Measurements from ENCODE around the gene EP300. TPM values are rescaled to one million over a fixed set of nuclear protein-coding genes. Genes with fewer than 3 reads are reported as not detected.

The EP300 gene
- total RNA-seq, 4 donors from 2014 or later = 72.9 to 163 (median 120) TPM

DNA sequence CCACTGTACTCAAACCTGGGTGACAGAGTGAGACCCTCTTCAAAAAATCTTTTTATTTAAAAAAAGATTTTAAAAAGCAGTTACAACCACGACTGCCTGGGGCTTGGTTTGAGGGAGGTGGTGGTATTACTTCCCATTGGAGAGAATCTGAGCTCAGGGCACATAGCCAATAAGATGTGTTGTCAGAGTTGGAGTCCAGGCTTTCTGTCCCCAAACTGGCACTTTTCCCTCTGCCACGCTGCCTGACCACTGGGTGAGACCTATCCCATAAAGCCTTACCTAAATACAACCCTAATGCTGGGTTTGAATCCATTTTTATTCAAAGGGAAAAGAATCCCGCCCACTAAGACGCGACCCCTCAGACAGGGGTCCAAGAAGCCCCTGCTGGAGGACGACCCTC, 136.8 kb downstream of the EP300 start:
- WGBS, 2 donors = 93% methylated on average over 5 to 6 of the region's 6 CpGs
- no peak overlapping the region for H3K27ac ChIP-seq
- no peak for DNase-seq
- no peaks in the 10 kb centered on the region for H3K9me3 ChIP-seq
- no peaks in the 10 kb centered on the region for H3K27me3 ChIP-seq
- H3K4me1 ChIP-seq = no peaks in the 10 kb centered on the region
- intact Hi-C loops (cut with DNase I) = no loop called here
- TF ChIP-seq, protein P1, sequence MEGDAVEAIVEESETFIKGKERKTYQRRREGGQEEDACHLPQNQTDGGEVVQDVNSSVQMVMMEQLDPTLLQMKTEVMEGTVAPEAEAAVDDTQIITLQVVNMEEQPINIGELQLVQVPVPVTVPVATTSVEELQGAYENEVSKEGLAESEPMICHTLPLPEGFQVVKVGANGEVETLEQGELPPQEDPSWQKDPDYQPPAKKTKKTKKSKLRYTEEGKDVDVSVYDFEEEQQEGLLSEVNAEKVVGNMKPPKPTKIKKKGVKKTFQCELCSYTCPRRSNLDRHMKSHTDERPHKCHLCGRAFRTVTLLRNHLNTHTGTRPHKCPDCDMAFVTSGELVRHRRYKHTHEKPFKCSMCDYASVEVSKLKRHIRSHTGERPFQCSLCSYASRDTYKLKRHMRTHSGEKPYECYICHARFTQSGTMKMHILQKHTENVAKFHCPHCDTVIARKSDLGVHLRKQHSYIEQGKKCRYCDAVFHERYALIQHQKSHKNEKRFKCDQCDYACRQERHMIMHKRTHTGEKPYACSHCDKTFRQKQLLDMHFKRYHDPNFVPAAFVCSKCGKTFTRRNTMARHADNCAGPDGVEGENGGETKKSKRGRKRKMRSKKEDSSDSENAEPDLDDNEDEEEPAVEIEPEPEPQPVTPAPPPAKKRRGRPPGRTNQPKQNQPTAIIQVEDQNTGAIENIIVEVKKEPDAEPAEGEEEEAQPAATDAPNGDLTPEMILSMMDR (IDR thresholded peaks at IDR 0.05) = no peak
- TF ChIP-seq POLR2A (IDR thresholded peaks at IDR 0.05) = no peak
- H3K4me3 ChIP-seq (replicated peaks in 1 of 3) = no peak overlapping the region
- H3K36me3 ChIP-seq = peaks cover 29 to 35% of the 10 kb centered on the region in 2 donors

MicroRNA genes within 50 kb of the gene (microRNA counts, 767-probe panel; counts per million panel counts)
- microRNA hsa-miR-1281 = 0 to 1,665 counts per million in 2 donors

Small RNAs within 50 kb of the gene (small RNA-seq; reads per million reads assigned to genes)
- gene RF00019 = not detected
- gene RNU6-375P = not detected

Other genes starting within 250 kb of the EP300 start
- 100 to 1,000 TPM; 161 to 206 (median 202) TPM for gene ST13, start 236.0 kb upstream of the EP300 start, total RNA-seq
- gene XPNPEP3, start 235.4 kb upstream of the EP300 start, total RNA-seq = 10 to 100 TPM; 18.1 to 21.6 (median 19.3) TPM
- gene DNAJB7, start 230.5 kb upstream of the EP300 start, total RNA-seq = under 1 TPM in 3 of 4 donors, not detected in 1; 0.27 to 0.54 (median 0.44) TPM
- 10 to 100 TPM; 52.5 to 79.8 (median 61.6) TPM for gene RBX1, start 141.2 kb upstream of the EP300 start, total RNA-seq
- gene L3MBTL2, start 112.7 kb downstream of the EP300 start, total RNA-seq = 10 to 100 TPM; 17.2 to 29.2 (median 20.7) TPM
- 1 to 10 TPM; 4.6 to 7.5 (median 6.2) TPM for gene CHADL, start 148.3 kb downstream of the EP300 start, total RNA-seq
- 10 to 100 TPM; 35.5 to 42.7 (median 38.8) TPM for gene RANGAP1, start 193.6 kb downstream of the EP300 start, total RNA-seq
- 100 to 1,000 TPM in 1 of 4 donors, 10 to 100 TPM in 3; 77.7 to 100 (median 88.7) TPM for gene ZC3H7B, start 208.9 kb downstream of the EP300 start, total RNA-seq